RPMI7951 (cell line): Measurements from ENCODE around the gene MRAP. TPM values are rescaled to one million over a fixed set of nuclear protein-coding genes. Genes with fewer than 3 reads are reported as not detected.
A peak's percentile ranks its signal among the peaks of the same experiment; 100 is the strongest.

Experiments used
- DNase-seq: peaks from one replicate; pipeline ENCODE4 v3.0.0-alpha.2; 2012; ENCODE audit warnings: low read depth
- total RNA-seq: library from RNA; depleted of rRNA; stranded (reverse); fragments of >200 nt; shearing (Covaris generic); gene quantifications from 2 replicates; pipeline ENCODE4 v1.2.3, GENCODE V29; 2014

Gene MRAP
- total RNA-seq, 1 experiment from 2014 or later, result not detected

- DNase-seq, result no peak
These were observed 24.0 kb downstream of the MRAP start for GRCh38 chr21:32322676-32323075.

GRCh38 chr21:32325706-32326105 lies 27.1 kb downstream of the MRAP start:
- no peak for DNase-seq

- DNase-seq, result peak; percentile 45
These were observed 29.9 kb downstream of the MRAP start for GRCh38 chr21:32328595-32328994.

- peak; percentile 54 for DNase-seq
These were observed 30.7 kb downstream of the MRAP start for GRCh38 chr21:32329331-32329730.

- DNase-seq, result peak; percentile 52
These were observed 31.1 kb downstream of the MRAP start for GRCh38 chr21:32329776-32330175.

- DNase-seq, result no peak
These were observed 32.2 kb downstream of the MRAP start for GRCh38 chr21:32330784-32331311.

- no peak for DNase-seq
These were observed 33.0 kb downstream of the MRAP start for GRCh38 chr21:32331444-32332305.

GRCh38 chr21:32332463-32332951 lies 33.9 kb downstream of the MRAP start:
- DNase-seq, result no peak

GRCh38 chr21:32333953-32334673 lies 35.5 kb downstream of the MRAP start:
- DNase-seq, result no peak

- DNase-seq, result peak; percentile 86
These were observed 36.4 kb downstream of the MRAP start for GRCh38 chr21:32334980-32335531.

- peak; percentile 58 for DNase-seq
These were observed 37.2 kb downstream of the MRAP start for GRCh38 chr21:32335601-32336575.

- peak; percentile 80 for DNase-seq
These were observed 38.1 kb downstream of the MRAP start for GRCh38 chr21:32336711-32337110.

GRCh38 chr21:32337206-32337605 lies 38.6 kb downstream of the MRAP start:
- no peak for DNase-seq

GRCh38 chr21:32338209-32338921 lies 39.7 kb downstream of the MRAP start:
- no peak for DNase-seq

- no peak for DNase-seq
These were observed 42.5 kb downstream of the MRAP start for GRCh38 chr21:32340863-32341848.

GRCh38 chr21:32346951-32347350 lies 48.3 kb downstream of the MRAP start:
- no peak for DNase-seq

- DNase-seq, result no peak
These were observed 48.7 kb downstream of the MRAP start for GRCh38 chr21:32347351-32347750.

GRCh38 chr21:32347977-32348376 lies 49.3 kb downstream of the MRAP start:
- no peak for DNase-seq
